HG02759 (cell line): ENCODE measurements around the gene RABGAP1L.
"Not testable (repeated sequence)": the region's sequence is repeated elsewhere in the genome, so short reads cannot be mapped to it uniquely, and the experiment has no call there.

ENCODE experiments used
- ATAC-seq: cut with Tn5 transposase; IDR thresholded peaks from one replicate; pipeline ENCODE4 v1.9.1; 2021; ENCODE audit warnings: mild to moderate bottlenecking, moderate library complexity; ENCODE audit not compliant: unreplicated experiment

The RABGAP1L gene

GRCh38 chr1:174417921-174418320 is 258.6 kb downstream of the RABGAP1L start:
- no peak for ATAC-seq

- ATAC-seq, result no peak
These were observed 265.8 kb downstream of the RABGAP1L start for GRCh38 chr1:174425121-174425520.

GRCh38 chr1:174426153-174426552 is 266.8 kb downstream of the RABGAP1L start:
- no peak for ATAC-seq

GRCh38 chr1:174428033-174428432 is 268.7 kb downstream of the RABGAP1L start:
- no peak for ATAC-seq

GRCh38 chr1:174428739-174429138 is 269.4 kb downstream of the RABGAP1L start:
- ATAC-seq, result no peak

- ATAC-seq, result no peak
These were observed 274.1 kb downstream of the RABGAP1L start for GRCh38 chr1:174433451-174433850.

- no peak for ATAC-seq
These were observed 286.0 kb downstream of the RABGAP1L start for GRCh38 chr1:174445351-174445750.

- no peak for ATAC-seq
These were observed 286.5 kb downstream of the RABGAP1L start for GRCh38 chr1:174445817-174446216.

GRCh38 chr1:174447866-174448530 is 288.7 kb downstream of the RABGAP1L start, which contains the start of gene GPR52:
TSS of gene GPR52 (plus strand) at chr1:174447964. CDS start at chr1:174448112, 148 bp downstream.
- ATAC-seq, result no peak

- ATAC-seq, result no peak
These were observed 289.2 kb downstream of the RABGAP1L start for GRCh38 chr1:174448531-174448883.

GRCh38 chr1:174448974-174449373 is 289.7 kb downstream of the RABGAP1L start:
- no peak for ATAC-seq

GRCh38 chr1:174451408-174451807 is 292.1 kb downstream of the RABGAP1L start:
- no peak for ATAC-seq

- ATAC-seq, result no peak
These were observed 306.5 kb downstream of the RABGAP1L start for GRCh38 chr1:174465855-174466254.

- no peak for ATAC-seq
These were observed 307.3 kb downstream of the RABGAP1L start for GRCh38 chr1:174466607-174467006.

- ATAC-seq, result no peak
These were observed 309.7 kb downstream of the RABGAP1L start for GRCh38 chr1:174469052-174469451.

GRCh38 chr1:174469687-174470086 is 310.4 kb downstream of the RABGAP1L start:
- ATAC-seq, result no peak

GRCh38 chr1:174479281-174479680 is 320.0 kb downstream of the RABGAP1L start:
- ATAC-seq, result no peak

- no peak for ATAC-seq
These were observed 321.0 kb downstream of the RABGAP1L start for GRCh38 chr1:174480324-174480723.

GRCh38 chr1:174491606-174492005 is 332.3 kb downstream of the RABGAP1L start:
- no peak for ATAC-seq

- no peak for ATAC-seq
These were observed 338.2 kb downstream of the RABGAP1L start for GRCh38 chr1:174497478-174497877.

- ATAC-seq, result not testable (repeated sequence)
These were observed 357.4 kb downstream of the RABGAP1L start for GRCh38 chr1:174516755-174517154.

GRCh38 chr1:174519844-174520243 is 360.5 kb downstream of the RABGAP1L start:
- ATAC-seq, result no peak

GRCh38 chr1:174531751-174532150 is 372.4 kb downstream of the RABGAP1L start:
- no peak for ATAC-seq
